Fibroblast of lung (primary cell): Measurements from ENCODE around the gene TTC13. TPM values are rescaled to one million over a fixed set of nuclear protein-coding genes. Genes with fewer than 3 reads are reported as not detected.

Experiments used
- DNase-seq, 2 donors: peaks; one replicate each; pipeline versions ENCODE4 v3.0.0 to v3.0.0-alpha.2; 2010; ENCODE audit warnings: low read depth in 2 of 2
- H2AFZ ChIP-seq: 2 replicates; pipeline ENCODE4 v1.5.1; 2012; ENCODE audit warnings: low read length, control low read depth, inconsistent platforms
- H3K27ac ChIP-seq: 2 replicates; pipeline ENCODE4 v1.5.1; 2011; ENCODE audit warnings: low read length, control low read depth; ENCODE audit not compliant: insufficient read depth
- H3K27me3 ChIP-seq: 2 replicates; pipeline ENCODE4 v1.5.1; 2011; ENCODE audit warnings: mild to moderate bottlenecking, low read length; ENCODE audit not compliant: control insufficient read depth, insufficient read depth
- H3K36me3 ChIP-seq: 2 replicates; pipeline ENCODE4 v1.5.1; 2011; ENCODE audit warnings: low read length; ENCODE audit not compliant: control insufficient read depth, insufficient read depth
- H3K4me1 ChIP-seq: 2 replicates; pipeline ENCODE4 v1.5.1; 2011; ENCODE audit warnings: low read length; ENCODE audit not compliant: control insufficient read depth, insufficient read depth; ENCODE audit errors: extremely low read depth
- H3K4me2 ChIP-seq: 2 replicates; pipeline ENCODE4 v1.5.1; 2011; ENCODE audit warnings: low read length, control low read depth; ENCODE audit not compliant: insufficient read depth; ENCODE audit errors: extremely low read depth
- H3K4me3 ChIP-seq, 4 experiments: fragments of 200-600 bp in 1 of 4; sonication (generic) in 1 of 4; replicated peaks in 1 of 4; 2 replicates each; pipeline ENCODE4 v1.5.1; 2011 to 2016; ENCODE audit warnings: low read length in 4 of 4, low read depth in 3 of 4, mild to moderate bottlenecking in 3 of 4, control low read depth in 2 of 4, inconsistent platforms in 1 of 4, mixed read lengths in 1 of 4; ENCODE audit not compliant: insufficient read depth in 1 of 4; ENCODE audit errors: control extremely low read depth in 1 of 4
- H3K79me2 ChIP-seq: 2 replicates; pipeline ENCODE4 v1.5.1; 2012; ENCODE audit warnings: mild to moderate bottlenecking, low read length, inconsistent platforms; ENCODE audit not compliant: control insufficient read depth, insufficient read depth
- H3K9ac ChIP-seq: 2 replicates; pipeline ENCODE4 v1.5.1; 2011; ENCODE audit warnings: mild to moderate bottlenecking, low read length, control low read depth; ENCODE audit not compliant: insufficient read depth
- H3K9me3 ChIP-seq: 2 replicates; pipeline ENCODE4 v1.5.1; 2012; ENCODE audit warnings: low read depth, low read length; ENCODE audit not compliant: control insufficient read depth, insufficient read depth
- H4K20me1 ChIP-seq: 2 replicates; pipeline ENCODE4 v1.5.1; 2011; ENCODE audit warnings: low read length; ENCODE audit not compliant: control insufficient read depth, insufficient read depth; ENCODE audit errors: extremely low read depth
- EZH2 ChIP-seq: IDR thresholded peaks from 2 replicates; pipeline ENCODE4 v1.5.1; 2012; ENCODE audit warnings: low read length, control low read depth, mild to moderate bottlenecking; ENCODE audit errors: missing control alignments
- polyA minus RNA-seq: library from RNA; depleted of rRNA, polyadenylated mRNA; stranded (reverse); fragments of >200 nt; gene quantifications from 2 replicates; pipeline ENCODE4 v1.2.3, GENCODE V29; 2011; ENCODE audit warnings: low replicate concordance
- polyA plus RNA-seq, 2 donors: library from polyadenylated mRNA; depleted of rRNA in 1 of 2; stranded (reverse) in 1 of 2; unstranded in 1 of 2; fragments of >200 nt; gene quantifications; 2 replicates each; pipeline ENCODE4 v1.2.1, GENCODE V29; 2011 to 2012; ENCODE audit warnings: missing spikeins in 1 of 2
- total RNA-seq: library from RNA; depleted of rRNA; stranded (reverse); fragments of >200 nt; gene quantifications from 2 replicates; pipeline ENCODE4 v1.2.1, GENCODE V29; 2014
- TF ChIP-seq, protein P1 (sequence below), 2 donors: IDR thresholded peaks in 1 of 2; conservative IDR thresholded peaks in 1 of 2; 1 replicate in 1 of 2; 2 replicates in 1 of 2; pipeline ENCODE4 v1.5.1; 2011 to 2012; ENCODE audit warnings: low read length in 2 of 2, control low read depth in 1 of 2, inconsistent platforms in 1 of 2, low read depth in 1 of 2, mild to moderate bottlenecking in 1 of 2

Gene TTC13, protein sequence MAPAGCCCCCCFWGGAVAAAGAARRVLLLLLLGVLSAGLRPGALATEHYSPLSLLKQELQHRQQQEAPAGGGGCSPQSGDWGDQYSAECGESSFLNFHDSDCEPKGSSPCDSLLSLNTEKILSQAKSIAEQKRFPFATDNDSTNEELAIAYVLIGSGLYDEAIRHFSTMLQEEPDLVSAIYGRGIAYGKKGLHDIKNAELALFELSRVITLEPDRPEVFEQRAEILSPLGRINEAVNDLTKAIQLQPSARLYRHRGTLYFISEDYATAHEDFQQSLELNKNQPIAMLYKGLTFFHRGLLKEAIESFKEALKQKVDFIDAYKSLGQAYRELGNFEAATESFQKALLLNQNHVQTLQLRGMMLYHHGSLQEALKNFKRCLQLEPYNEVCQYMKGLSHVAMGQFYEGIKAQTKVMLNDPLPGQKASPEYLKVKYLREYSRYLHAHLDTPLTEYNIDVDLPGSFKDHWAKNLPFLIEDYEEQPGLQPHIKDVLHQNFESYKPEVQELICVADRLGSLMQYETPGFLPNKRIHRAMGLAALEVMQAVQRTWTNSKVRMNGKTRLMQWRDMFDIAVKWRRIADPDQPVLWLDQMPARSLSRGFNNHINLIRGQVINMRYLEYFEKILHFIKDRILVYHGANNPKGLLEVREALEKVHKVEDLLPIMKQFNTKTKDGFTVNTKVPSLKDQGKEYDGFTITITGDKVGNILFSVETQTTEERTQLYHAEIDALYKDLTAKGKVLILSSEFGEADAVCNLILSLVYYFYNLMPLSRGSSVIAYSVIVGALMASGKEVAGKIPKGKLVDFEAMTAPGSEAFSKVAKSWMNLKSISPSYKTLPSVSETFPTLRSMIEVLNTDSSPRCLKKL
- 9.0 and 16.2 TPM in 2 replicates for total RNA-seq
- 6.5 and 8.0 TPM in 2 replicates for polyA plus RNA-seq
- polyA plus RNA-seq (2012): 5.8 and 7.1 TPM in 2 replicates
- 2.7 and 5.1 TPM in 2 replicates for polyA minus RNA-seq

DNA sequence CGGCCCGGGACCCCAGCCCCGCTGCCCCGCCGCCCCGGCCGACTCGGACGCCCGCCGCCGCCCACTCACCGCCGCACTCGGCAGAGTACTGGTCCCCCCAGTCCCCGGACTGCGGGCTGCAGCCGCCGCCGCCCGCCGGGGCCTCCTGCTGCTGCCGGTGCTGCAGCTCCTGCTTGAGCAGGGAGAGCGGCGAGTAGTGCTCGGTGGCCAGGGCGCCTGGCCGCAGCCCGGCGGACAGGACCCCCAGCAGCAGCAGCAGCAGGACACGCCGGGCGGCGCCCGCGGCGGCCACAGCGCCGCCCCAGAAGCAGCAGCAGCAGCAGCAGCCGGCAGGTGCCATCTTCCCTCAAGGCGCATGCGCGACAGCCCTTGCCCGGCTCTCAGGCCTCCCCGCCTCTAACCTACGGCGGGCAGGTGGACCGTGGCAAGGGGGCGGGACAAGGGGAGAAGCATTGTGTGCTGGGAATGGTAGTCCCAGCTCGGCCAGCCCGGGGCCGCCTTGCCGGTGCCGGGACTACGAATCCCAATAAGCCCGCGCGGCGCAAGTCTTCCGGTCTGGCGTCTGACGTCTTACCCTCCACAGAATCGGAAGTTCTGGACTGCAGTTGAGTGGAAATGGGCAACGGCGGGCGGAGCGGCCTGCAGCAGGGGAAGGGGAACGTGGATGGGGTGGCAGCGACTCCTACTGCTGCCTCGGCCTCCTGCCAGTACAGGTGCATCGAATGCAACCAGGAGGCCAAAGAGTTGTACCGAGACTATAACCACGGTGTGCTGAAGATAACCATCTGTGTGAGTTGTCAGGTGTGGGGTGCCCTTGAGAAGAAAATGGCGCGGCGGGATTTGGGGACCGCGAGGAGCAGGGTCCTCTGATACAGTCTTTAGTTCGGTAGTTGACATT lies at the start of gene TTC13, which contains the start of gene ARV1:
TTC13 (minus strand) TSS at position 371 of the 898 bp plus-strand sequence; CDS start at position 340, 31 bp downstream.
ARV1 (plus strand) TSS at position 604 of the 898 bp plus-strand sequence; CDS start at position 616, 12 bp downstream.
- peak; percentile 98 to 99 for DNase-seq
- Histone ChIP-seq H3K4me3 (peak within 1 kb of the TSS; percentile 61 to 93 (median 77)), H4K20me1 (no peaks in the 10 kb centered on the region), H3K4me1 (no peaks in the 10 kb centered on the region), H3K79me2 (peaks cover 14% of the 10 kb centered on the region), H2AFZ (peak within 1 kb of the TSS; percentile 88), H3K27ac (peak within 1 kb of the TSS; percentile 42), H3K9me3 (no peaks in the 10 kb centered on the region), H3K9ac (peak within 1 kb of the TSS; percentile 51), H3K36me3 (peaks cover 2% of the 10 kb centered on the region), H3K4me2 (peak within 1 kb of the TSS; percentile 88), H3K27me3 (no peaks in the 10 kb centered on the region)
- TF ChIP-seq EZH2: no peak
- TF ChIP-seq, protein P1, sequence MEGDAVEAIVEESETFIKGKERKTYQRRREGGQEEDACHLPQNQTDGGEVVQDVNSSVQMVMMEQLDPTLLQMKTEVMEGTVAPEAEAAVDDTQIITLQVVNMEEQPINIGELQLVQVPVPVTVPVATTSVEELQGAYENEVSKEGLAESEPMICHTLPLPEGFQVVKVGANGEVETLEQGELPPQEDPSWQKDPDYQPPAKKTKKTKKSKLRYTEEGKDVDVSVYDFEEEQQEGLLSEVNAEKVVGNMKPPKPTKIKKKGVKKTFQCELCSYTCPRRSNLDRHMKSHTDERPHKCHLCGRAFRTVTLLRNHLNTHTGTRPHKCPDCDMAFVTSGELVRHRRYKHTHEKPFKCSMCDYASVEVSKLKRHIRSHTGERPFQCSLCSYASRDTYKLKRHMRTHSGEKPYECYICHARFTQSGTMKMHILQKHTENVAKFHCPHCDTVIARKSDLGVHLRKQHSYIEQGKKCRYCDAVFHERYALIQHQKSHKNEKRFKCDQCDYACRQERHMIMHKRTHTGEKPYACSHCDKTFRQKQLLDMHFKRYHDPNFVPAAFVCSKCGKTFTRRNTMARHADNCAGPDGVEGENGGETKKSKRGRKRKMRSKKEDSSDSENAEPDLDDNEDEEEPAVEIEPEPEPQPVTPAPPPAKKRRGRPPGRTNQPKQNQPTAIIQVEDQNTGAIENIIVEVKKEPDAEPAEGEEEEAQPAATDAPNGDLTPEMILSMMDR (conservative IDR thresholded peaks at IDR 0.05 in 1 of 2, IDR thresholded peaks at IDR 0.05 in 1 of 2; ENCODE audit: low read depth in 1 of 2, low read length in 2 of 2): no peak

DNA sequence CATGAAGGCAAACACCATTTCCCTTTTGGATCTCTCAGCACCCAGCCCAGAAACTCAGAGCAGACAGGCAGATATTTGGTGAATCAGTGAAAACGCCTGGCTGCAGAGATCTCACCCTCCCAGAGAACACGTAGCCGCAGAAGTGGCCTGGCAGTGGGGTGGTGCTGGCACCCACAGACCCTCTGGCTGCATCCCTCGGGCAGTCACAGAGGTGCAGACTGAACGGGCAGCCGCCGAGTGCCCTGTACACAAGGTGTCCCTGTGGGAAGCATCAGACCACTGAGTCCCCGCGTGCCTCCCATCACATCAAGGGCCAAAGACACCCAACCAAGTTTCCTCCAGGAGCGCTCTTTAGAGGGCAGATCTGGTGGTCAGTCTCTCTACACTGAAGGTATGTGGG lies 49.3 kb upstream of the TTC13 start:
- Histone ChIP-seq H2AFZ (no peak overlapping the region), H3K27ac (no peak overlapping the region), H3K4me3 (no peak overlapping the region), H4K20me1 (no peaks in the 10 kb centered on the region), H3K4me1 (no peaks in the 10 kb centered on the region), H3K9ac (no peak overlapping the region), H3K9me3 (no peaks in the 10 kb centered on the region), H3K27me3 (no peaks in the 10 kb centered on the region), H3K36me3 (no peaks in the 10 kb centered on the region), H3K4me2 (no peak overlapping the region), H3K79me2 (no peaks in the 10 kb centered on the region)
- TF ChIP-seq, protein P1 (conservative IDR thresholded peaks at IDR 0.05 in 1 of 2, IDR thresholded peaks at IDR 0.05 in 1 of 2; ENCODE audit: low read depth in 1 of 2, low read length in 2 of 2): no peak
- no peak for TF ChIP-seq EZH2
- DNase-seq: no peak
